ENCODE results near the gene CERS2.

GRCh38 chr1:150987924-150988323 lies 13.3 kb upstream of the CERS2 start:
- TF ChIP-seq EZH2phosphoT487 (IDR thresholded peaks at IDR 0.05; ENCODE audit: borderline replicate concordance, low read depth, low read length), result no peak
- TF ChIP-seq, protein P1, sequence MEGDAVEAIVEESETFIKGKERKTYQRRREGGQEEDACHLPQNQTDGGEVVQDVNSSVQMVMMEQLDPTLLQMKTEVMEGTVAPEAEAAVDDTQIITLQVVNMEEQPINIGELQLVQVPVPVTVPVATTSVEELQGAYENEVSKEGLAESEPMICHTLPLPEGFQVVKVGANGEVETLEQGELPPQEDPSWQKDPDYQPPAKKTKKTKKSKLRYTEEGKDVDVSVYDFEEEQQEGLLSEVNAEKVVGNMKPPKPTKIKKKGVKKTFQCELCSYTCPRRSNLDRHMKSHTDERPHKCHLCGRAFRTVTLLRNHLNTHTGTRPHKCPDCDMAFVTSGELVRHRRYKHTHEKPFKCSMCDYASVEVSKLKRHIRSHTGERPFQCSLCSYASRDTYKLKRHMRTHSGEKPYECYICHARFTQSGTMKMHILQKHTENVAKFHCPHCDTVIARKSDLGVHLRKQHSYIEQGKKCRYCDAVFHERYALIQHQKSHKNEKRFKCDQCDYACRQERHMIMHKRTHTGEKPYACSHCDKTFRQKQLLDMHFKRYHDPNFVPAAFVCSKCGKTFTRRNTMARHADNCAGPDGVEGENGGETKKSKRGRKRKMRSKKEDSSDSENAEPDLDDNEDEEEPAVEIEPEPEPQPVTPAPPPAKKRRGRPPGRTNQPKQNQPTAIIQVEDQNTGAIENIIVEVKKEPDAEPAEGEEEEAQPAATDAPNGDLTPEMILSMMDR (conservative IDR thresholded peaks at IDR 0.05; ENCODE audit: low read length), result no peak
